HUES6 (cell line): Measurements from ENCODE around the gene PRMT7.

Experiments used
- H3K27ac ChIP-seq: 2 replicates; pipeline ENCODE4 v1.7.0; 2013; ENCODE audit warnings: low read depth, mild to moderate bottlenecking, low read length, inconsistent platforms
- H3K27me3 ChIP-seq: 2 replicates; pipeline ENCODE4 v1.6.1; 2013; ENCODE audit warnings: low read length; ENCODE audit not compliant: control insufficient read depth, insufficient read depth
- H3K36me3 ChIP-seq: 2 replicates; pipeline ENCODE4 v1.6.1; 2013; ENCODE audit warnings: low read length; ENCODE audit not compliant: control insufficient read depth, insufficient read depth
- H3K4me1 ChIP-seq: 2 replicates; pipeline ENCODE4 v1.6.1; 2013; ENCODE audit warnings: low read length; ENCODE audit not compliant: control insufficient read depth, insufficient read depth
- H3K4me3 ChIP-seq: 2 replicates; pipeline ENCODE4 v1.5.1; 2013; ENCODE audit warnings: low read depth, low read length
- H3K9ac ChIP-seq: one replicate; pipeline ENCODE4 v1.6.1; 2013; ENCODE audit warnings: mild to moderate bottlenecking, low read length
- H3K9me3 ChIP-seq: 2 replicates; pipeline ENCODE4 v1.6.1; 2013; ENCODE audit warnings: low read depth, low read length; ENCODE audit not compliant: control insufficient read depth, insufficient read depth

PRMT7 gene

GRCh38 chr16:68359398-68360191 is 48.8 kb downstream of the PRMT7 start:
- Histone ChIP-seq H3K27ac (no peak overlapping the region), H3K36me3 (peaks cover 37% of the 10 kb centered on the region)

GRCh38 chr16:68360547-68360946 is 49.7 kb downstream of the PRMT7 start:
- no peak overlapping the region for H3K9ac ChIP-seq
- H3K4me1 ChIP-seq = peaks cover 6% of the 10 kb centered on the region; the same call in 1 of the 2 replicates
- H3K27me3 ChIP-seq = no peaks in the 10 kb centered on the region
- H3K27ac ChIP-seq = no peak overlapping the region
- H3K36me3 ChIP-seq = peaks cover 28% of the 10 kb centered on the region
- H3K4me3 ChIP-seq = no peak overlapping the region
- no peaks in the 10 kb centered on the region for H3K9me3 ChIP-seq

More at GRCh38 chr16:68359398-68360191, 48.8 kb downstream of the PRMT7 start:
- Histone ChIP-seq H3K4me3 (no peak overlapping the region), H3K9ac (no peak overlapping the region), H3K4me1 (peaks cover 4% of the 10 kb centered on the region; the same call in 1 of the 2 replicates), H3K9me3 (no peaks in the 10 kb centered on the region), H3K27me3 (no peaks in the 10 kb centered on the region)

- no peaks in the 10 kb centered on the region for H3K27me3 ChIP-seq
- H3K4me3 ChIP-seq = no peak overlapping the region
- no peaks in the 10 kb centered on the region for H3K9me3 ChIP-seq
- H3K9ac ChIP-seq = no peak overlapping the region
- no peak overlapping the region for H3K27ac ChIP-seq
- peaks cover 24% of the 10 kb centered on the region for H3K36me3 ChIP-seq
- peaks cover 6% of the 10 kb centered on the region; the same call in 1 of the 2 replicates for H3K4me1 ChIP-seq
Measured at GRCh38 chr16:68360956-68361355, 50.1 kb downstream of the PRMT7 start.

- no peak overlapping the region for H3K9ac ChIP-seq
- H3K4me1 ChIP-seq = peaks cover 6% of the 10 kb centered on the region; the same call in 1 of the 2 replicates
- H3K27ac ChIP-seq = no peak overlapping the region
- H3K27me3 ChIP-seq = no peaks in the 10 kb centered on the region
- peaks cover 20% of the 10 kb centered on the region for H3K36me3 ChIP-seq
- no peaks in the 10 kb centered on the region for H3K9me3 ChIP-seq
- no peak overlapping the region for H3K4me3 ChIP-seq
Measured at GRCh38 chr16:68361485-68361884, 50.7 kb downstream of the PRMT7 start.

GRCh38 chr16:68362262-68362913 is 51.6 kb downstream of the PRMT7 start:
- Histone ChIP-seq H3K27me3 (no peaks in the 10 kb centered on the region), H3K36me3 (peaks cover 11% of the 10 kb centered on the region), H3K4me3 (no peak overlapping the region), H3K4me1 (peaks cover 10% of the 10 kb centered on the region), H3K9me3 (no peaks in the 10 kb centered on the region), H3K27ac (no peak overlapping the region), H3K9ac (no peak overlapping the region)

- Histone ChIP-seq H3K27ac (no peak overlapping the region), H3K4me1 (peaks cover 14% of the 10 kb centered on the region), H3K27me3 (no peaks in the 10 kb centered on the region)
Measured at GRCh38 chr16:68362947-68363657, 52.3 kb downstream of the PRMT7 start.

GRCh38 chr16:68363658-68364521 is 53.1 kb downstream of the PRMT7 start:
- Histone ChIP-seq H3K27me3 (no peaks in the 10 kb centered on the region), H3K9ac (no peak overlapping the region), H3K9me3 (no peaks in the 10 kb centered on the region), H3K36me3 (peaks cover 2% of the 10 kb centered on the region; the same call in 1 of the 2 replicates), H3K4me3 (no peak overlapping the region), H3K4me1 (peaks cover 14% of the 10 kb centered on the region), H3K27ac (no peak overlapping the region)

More at GRCh38 chr16:68362947-68363657, 52.3 kb downstream of the PRMT7 start:
- peaks cover 4% of the 10 kb centered on the region for H3K36me3 ChIP-seq
- H3K9ac ChIP-seq = no peak overlapping the region
- H3K4me3 ChIP-seq = no peak overlapping the region
- no peaks in the 10 kb centered on the region for H3K9me3 ChIP-seq

GRCh38 chr16:68364561-68364998 is 53.8 kb downstream of the PRMT7 start:
- no peaks in the 10 kb centered on the region for H3K9me3 ChIP-seq
- no peak overlapping the region for H3K9ac ChIP-seq
- H3K36me3 ChIP-seq = peaks cover 2% of the 10 kb centered on the region; the same call in 1 of the 2 replicates
- H3K27ac ChIP-seq = no peak overlapping the region
- H3K4me3 ChIP-seq = no peak overlapping the region
- H3K27me3 ChIP-seq = no peaks in the 10 kb centered on the region
- H3K4me1 ChIP-seq = peaks cover 14% of the 10 kb centered on the region

- H3K9me3 ChIP-seq = no peaks in the 10 kb centered on the region
- no peak overlapping the region for H3K27ac ChIP-seq
- no peaks in the 10 kb centered on the region for H3K36me3 ChIP-seq
- no peaks in the 10 kb centered on the region for H3K27me3 ChIP-seq
- no peak overlapping the region for H3K4me3 ChIP-seq
- no peak overlapping the region for H3K9ac ChIP-seq
- H3K4me1 ChIP-seq = peaks cover 14% of the 10 kb centered on the region
Measured at GRCh38 chr16:68365167-68365817, 54.5 kb downstream of the PRMT7 start.

- H3K4me3 ChIP-seq = no peak overlapping the region
- H3K4me1 ChIP-seq = peaks cover 14% of the 10 kb centered on the region
- H3K36me3 ChIP-seq = no peaks in the 10 kb centered on the region
- H3K9ac ChIP-seq = no peak overlapping the region
- no peaks in the 10 kb centered on the region for H3K9me3 ChIP-seq
- no peaks in the 10 kb centered on the region for H3K27me3 ChIP-seq
- no peak overlapping the region for H3K27ac ChIP-seq
Measured at GRCh38 chr16:68366062-68366461, 55.2 kb downstream of the PRMT7 start.
